Mesangial cell (primary cell): ENCODE results near the gene UVRAG. TPM values are rescaled to one million over a fixed set of nuclear protein-coding genes. Genes with fewer than 3 reads are reported as not detected.

Experiments
- total RNA-seq: library from RNA; depleted of rRNA; stranded (reverse); fragments of >200 nt; gene quantifications from 2 replicates; pipeline ENCODE4 v1.2.3, GENCODE V29; 2015

UVRAG gene
- 6.2 and 8.7 TPM in 2 replicates for total RNA-seq

DNA sequence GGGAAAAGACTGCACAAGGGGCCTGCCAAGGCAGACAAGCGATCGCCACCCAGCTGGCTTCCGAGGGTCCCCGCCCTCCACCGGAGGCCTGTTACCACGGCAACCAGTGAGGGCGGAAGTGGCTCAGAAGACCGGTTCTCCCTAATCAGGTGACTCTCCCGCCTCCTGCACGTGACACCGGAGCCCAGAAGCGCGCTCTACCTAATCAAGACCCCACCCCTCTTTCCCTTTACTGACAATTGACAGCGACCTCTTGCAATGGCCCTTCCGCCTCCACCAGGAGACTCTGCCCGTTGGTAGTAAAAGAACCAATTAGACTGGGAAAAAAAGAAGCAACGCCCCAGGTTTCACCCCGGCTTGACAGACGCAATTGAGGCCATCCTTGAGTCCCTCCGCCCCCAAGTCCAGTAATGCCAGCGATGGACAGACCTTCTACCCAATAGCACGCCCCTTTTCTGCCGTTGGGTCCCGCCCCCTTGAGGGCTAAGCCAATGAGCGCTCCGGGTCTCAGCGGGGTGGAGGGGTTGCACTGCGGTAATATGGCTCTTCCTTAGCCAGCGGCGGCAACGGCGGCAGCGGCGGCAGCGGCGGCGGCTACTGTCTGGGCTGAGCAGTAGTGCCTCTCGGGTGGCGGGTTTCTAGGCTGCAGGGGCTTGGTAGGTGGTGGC, at the start of gene UVRAG:
UVRAG (plus strand) TSS at position 534 of the 668 bp plus-strand sequence. CDS start 198 bp downstream, outside the sequence.

DNA sequence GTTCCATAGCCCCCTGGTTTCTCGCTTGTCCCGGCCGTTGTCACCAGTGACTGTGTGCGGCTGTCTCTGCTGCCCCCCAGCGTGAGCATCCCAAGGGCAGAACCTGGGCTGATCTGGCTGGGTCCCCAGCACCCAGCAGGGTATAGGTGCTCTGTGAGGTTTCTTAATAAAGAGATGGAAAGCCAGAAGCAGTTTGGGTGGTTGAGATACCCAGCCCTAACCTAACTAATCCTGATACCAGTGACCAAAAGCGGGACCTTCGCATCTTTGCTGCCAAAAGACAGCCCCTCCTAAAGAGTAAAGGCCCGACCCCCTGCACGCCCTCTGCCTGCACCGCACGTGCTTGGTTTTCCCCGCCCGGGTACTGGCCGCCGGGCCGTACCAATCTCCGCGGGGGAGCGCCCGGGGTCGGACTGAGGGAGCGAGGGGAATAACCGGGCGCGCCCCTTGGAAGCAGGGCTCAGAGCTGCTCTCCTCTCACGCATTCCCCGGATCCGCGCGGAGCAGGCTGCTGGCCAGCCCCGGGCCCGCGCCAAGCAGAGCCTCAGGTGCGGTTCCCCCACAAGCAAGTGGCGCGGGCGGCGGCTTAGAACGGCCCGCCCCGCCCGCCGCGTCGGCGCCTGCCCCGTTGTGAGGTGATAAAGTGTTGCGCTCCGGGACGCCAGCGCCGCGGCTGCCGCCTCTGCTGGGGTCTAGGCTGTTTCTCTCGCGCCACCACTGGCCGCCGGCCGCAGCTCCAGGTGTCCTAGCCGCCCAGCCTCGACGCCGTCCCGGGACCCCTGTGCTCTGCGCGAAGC, 46.7 kb upstream of the UVRAG start, which contains the start of gene DGAT2:
DGAT2 (plus strand) TSS at position 667 of the 797 bp plus-strand sequence. CDS start 214 bp downstream, outside the sequence.

Other genes with a start within 250 kb of the UVRAG start
- 0.65 and 0.89 TPM in 2 replicates for gene MAP6, start 146.2 kb upstream of the UVRAG start, total RNA-seq
- gene MOGAT2, start 97.4 kb upstream of the UVRAG start, total RNA-seq, result not detected in 2 replicates
- gene DGAT2, start 46.4 kb upstream of the UVRAG start, total RNA-seq, result 0.65 and 1.0 TPM in 2 replicates